ENCODE results near the gene INTS15. TPM values are rescaled to one million over a fixed set of nuclear protein-coding genes. Genes with fewer than 3 reads are reported as not detected.

The INTS15 gene
- total and polyA plus RNA-seq, 2 donors from 2014 or later: 16.9 to 26.7 TPM

DNA sequence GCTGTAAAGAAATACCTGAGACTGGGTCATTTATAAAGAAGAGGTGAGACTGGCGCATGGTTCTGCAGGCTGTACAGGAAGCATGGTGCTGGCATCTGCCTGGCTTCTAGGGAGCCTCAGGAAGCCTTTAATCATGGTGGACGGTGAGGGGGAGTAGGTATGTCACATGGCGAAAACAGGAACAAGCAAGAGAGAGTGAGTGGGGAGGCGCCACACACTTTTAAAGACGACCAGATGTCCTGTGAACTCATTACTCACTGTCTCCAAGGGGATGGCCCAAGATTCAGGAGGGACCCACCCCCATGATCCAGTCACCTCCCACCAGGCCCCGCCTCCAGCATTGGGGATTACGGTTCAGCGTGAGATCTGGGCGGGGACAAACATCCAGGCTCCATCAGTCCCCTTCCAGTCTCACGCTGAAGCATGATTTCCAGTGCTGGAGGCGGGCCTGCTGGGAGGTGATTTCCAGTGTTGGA, 50.5 kb downstream of the INTS15 start:
- H3K9ac ChIP-seq (ENCODE audit: low read length in 3 of 3): no peak overlapping the region
- TF ChIP-seq, protein P1, sequence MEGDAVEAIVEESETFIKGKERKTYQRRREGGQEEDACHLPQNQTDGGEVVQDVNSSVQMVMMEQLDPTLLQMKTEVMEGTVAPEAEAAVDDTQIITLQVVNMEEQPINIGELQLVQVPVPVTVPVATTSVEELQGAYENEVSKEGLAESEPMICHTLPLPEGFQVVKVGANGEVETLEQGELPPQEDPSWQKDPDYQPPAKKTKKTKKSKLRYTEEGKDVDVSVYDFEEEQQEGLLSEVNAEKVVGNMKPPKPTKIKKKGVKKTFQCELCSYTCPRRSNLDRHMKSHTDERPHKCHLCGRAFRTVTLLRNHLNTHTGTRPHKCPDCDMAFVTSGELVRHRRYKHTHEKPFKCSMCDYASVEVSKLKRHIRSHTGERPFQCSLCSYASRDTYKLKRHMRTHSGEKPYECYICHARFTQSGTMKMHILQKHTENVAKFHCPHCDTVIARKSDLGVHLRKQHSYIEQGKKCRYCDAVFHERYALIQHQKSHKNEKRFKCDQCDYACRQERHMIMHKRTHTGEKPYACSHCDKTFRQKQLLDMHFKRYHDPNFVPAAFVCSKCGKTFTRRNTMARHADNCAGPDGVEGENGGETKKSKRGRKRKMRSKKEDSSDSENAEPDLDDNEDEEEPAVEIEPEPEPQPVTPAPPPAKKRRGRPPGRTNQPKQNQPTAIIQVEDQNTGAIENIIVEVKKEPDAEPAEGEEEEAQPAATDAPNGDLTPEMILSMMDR (IDR thresholded peaks at IDR 0.05; ENCODE audit: borderline replicate concordance, extremely low read depth, insufficient read depth): no peak
- DNase-seq (peak in 1 of 5 donors; percentile 81), FAIRE-seq (no peak)
- H3K36me3 ChIP-seq (ENCODE audit: control insufficient read depth in 2 of 3, insufficient read depth in 3 of 3, low read length in 3 of 3): peaks cover 0 to 25% (median 17%) of the 10 kb centered on the region in 3 donors
- peaks cover 0 to 12% (median 0%) of the 10 kb centered on the region in 3 donors for H3K4me1 ChIP-seq (ENCODE audit: control insufficient read depth in 2 of 3, insufficient read depth in 2 of 3, low read depth in 1 of 3, low read length in 3 of 3)
- no peaks in the 10 kb centered on the region for H3K27me3 ChIP-seq (ENCODE audit: control insufficient read depth, insufficient read depth, low read length)
- H3K4me3 ChIP-seq (ENCODE audit: low read length in 3 of 3): no peak overlapping the region
- intact Hi-C loops (cut with DNase I): no loop called here
- no peaks in the 10 kb centered on the region for H3K9me3 ChIP-seq (ENCODE audit: control insufficient read depth in 2 of 3, insufficient read depth in 1 of 3, low read length in 3 of 3)
- H3K27ac ChIP-seq (ENCODE audit: low read depth in 2 of 2, low read length in 2 of 2): no peak overlapping the region

DNA sequence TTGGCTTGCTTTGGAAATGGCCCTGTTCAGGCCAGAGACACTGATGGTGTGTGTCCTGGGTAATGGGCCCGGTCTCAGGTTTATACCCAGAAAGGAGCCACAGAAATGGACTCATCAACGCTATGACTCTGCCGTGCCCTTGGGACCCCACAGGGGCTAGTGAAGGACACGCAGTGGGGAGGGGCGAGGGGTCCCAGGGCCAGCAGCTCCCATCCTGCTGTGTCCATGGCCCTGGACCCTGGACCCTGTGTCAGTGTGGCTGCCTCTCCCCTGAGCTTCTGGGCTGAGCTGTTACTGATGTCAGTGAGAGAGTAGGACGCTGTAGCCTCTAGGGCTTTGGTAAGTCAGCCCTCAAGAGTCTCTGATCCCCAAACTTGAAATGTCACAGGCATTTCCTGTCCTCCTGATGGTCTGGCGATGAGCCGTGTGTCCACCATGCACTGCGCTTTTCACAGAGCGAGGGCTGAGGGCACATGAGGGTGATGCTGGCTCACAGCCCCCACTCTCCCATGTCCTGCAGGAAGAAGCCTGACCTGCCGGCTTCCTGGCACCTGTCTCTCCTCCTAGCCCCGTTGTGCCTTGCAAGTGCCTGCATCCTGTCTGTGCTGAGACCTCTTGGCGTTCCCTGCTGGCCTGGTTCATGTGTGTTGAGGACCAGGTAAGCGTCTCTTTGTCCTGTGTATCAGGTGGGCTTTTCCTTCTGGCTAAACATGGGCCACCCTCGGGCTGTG, 51.6 kb downstream of the INTS15 start:
- H3K9ac ChIP-seq (ENCODE audit: low read length in 3 of 3): no peak overlapping the region
- H3K9me3 ChIP-seq (ENCODE audit: control insufficient read depth in 2 of 3, insufficient read depth in 1 of 3, low read length in 3 of 3): no peaks in the 10 kb centered on the region
- intact Hi-C loops (cut with DNase I): no loop called here
- H3K4me1 ChIP-seq (ENCODE audit: control insufficient read depth in 2 of 3, insufficient read depth in 2 of 3, low read depth in 1 of 3, low read length in 3 of 3): peaks cover 0 to 10% (median 0%) of the 10 kb centered on the region in 3 donors
- H3K36me3 ChIP-seq (ENCODE audit: control insufficient read depth in 2 of 3, insufficient read depth in 3 of 3, low read length in 3 of 3): peaks cover 0 to 25% (median 17%) of the 10 kb centered on the region in 3 donors
- no peaks in the 10 kb centered on the region for H3K27me3 ChIP-seq (ENCODE audit: control insufficient read depth, insufficient read depth, low read length)
- no peak overlapping the region for H3K27ac ChIP-seq (ENCODE audit: low read depth in 2 of 2, low read length in 2 of 2)
- H3K4me3 ChIP-seq (ENCODE audit: low read length in 3 of 3): no peak overlapping the region
- DNase-seq (no peak), FAIRE-seq (no peak)
- TF ChIP-seq, protein P1 (IDR thresholded peaks at IDR 0.05; ENCODE audit: borderline replicate concordance, extremely low read depth, insufficient read depth): no peak

DNA sequence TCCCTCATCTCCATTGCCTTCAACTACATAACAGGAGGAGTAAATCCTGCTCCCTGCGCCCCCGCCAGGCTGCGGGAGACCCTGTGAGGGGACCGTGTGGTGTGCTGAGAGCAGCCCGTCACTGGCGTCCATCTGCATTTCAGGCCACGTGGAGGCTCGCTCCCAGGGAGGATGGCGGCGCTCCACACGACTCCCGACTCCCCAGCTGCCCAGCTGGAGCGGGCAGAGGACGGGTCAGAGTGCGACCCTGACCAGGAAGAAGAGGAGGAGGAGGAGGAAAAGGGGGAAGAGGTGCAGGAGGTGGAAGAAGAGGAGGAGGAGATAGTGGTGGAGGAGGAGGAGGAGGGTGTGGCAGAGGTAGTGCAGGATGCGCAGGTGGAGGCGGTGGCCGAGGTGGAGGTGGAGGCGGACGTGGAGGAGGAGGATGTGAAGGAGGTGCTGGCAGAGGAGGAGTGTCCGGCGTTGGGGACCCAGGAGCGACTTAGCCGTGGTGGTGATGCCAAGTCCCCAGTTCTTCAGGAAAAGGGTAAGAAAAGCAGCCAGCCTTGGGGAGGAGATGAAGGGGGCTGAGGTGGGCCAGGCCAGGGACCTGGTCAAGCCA, 52.5 kb downstream of the INTS15 start:
- intact Hi-C loops (cut with DNase I): no loop called here
- no peak for FAIRE-seq
- Histone ChIP-seq H3K27ac (ENCODE audit: low read depth in 2 of 2, low read length in 2 of 2) (no peak overlapping the region), H3K9me3 (ENCODE audit: control insufficient read depth in 2 of 3, insufficient read depth in 1 of 3, low read length in 3 of 3) (no peaks in the 10 kb centered on the region), H3K36me3 (ENCODE audit: control insufficient read depth in 2 of 3, insufficient read depth in 3 of 3, low read length in 3 of 3) (peaks cover 0 to 25% (median 17%) of the 10 kb centered on the region in 3 donors), H3K4me1 (ENCODE audit: control insufficient read depth in 2 of 3, insufficient read depth in 2 of 3, low read depth in 1 of 3, low read length in 3 of 3) (peaks cover 0 to 8% (median 0%) of the 10 kb centered on the region in 3 donors), H3K9ac (ENCODE audit: low read length in 3 of 3) (no peak overlapping the region), H3K4me3 (ENCODE audit: low read length in 3 of 3) (no peak overlapping the region), H3K27me3 (ENCODE audit: control insufficient read depth, insufficient read depth, low read length) (no peaks in the 10 kb centered on the region)
- TF ChIP-seq, protein P1 (IDR thresholded peaks at IDR 0.05; ENCODE audit: borderline replicate concordance, extremely low read depth, insufficient read depth): no peak
- DNase-seq: no peak
